Muscle layer of duodenum (tissue), 2 donors: ENCODE results near the gene ZSWIM3.

Source experiments
- H3K27ac ChIP-seq: one replicate; pipeline ENCODE4 v1.7.0; 2013; ENCODE audit warnings: mild to moderate bottlenecking, low read length
- H3K27me3 ChIP-seq: one replicate; pipeline ENCODE4 v1.7.0; 2013; ENCODE audit warnings: low read depth, mild to moderate bottlenecking, control low read depth, low read length
- H3K36me3 ChIP-seq, 2 donors: one replicate each; pipeline ENCODE4 v1.7.0; 2013; ENCODE audit warnings: low read length in 2 of 2, control low read depth in 1 of 2, mild to moderate bottlenecking in 1 of 2; ENCODE audit not compliant: insufficient read depth in 2 of 2, control insufficient read depth in 1 of 2
- H3K4me1 ChIP-seq, 2 donors: one replicate each; pipeline ENCODE4 v1.7.0; 2013; ENCODE audit warnings: low read length in 2 of 2, mild to moderate bottlenecking in 2 of 2, control low read depth in 1 of 2, moderate library complexity in 1 of 2; ENCODE audit not compliant: insufficient read depth in 2 of 2, control insufficient read depth in 1 of 2
- H3K4me3 ChIP-seq, 2 donors: one replicate each; pipeline ENCODE4 v1.7.0; 2013; ENCODE audit warnings: low read length in 2 of 2, low read depth in 1 of 2, mild to moderate bottlenecking in 1 of 2
- H3K9me3 ChIP-seq, 2 donors: one replicate each; pipeline ENCODE4 v1.7.0; 2013; ENCODE audit warnings: low read length in 2 of 2, control low read depth in 1 of 2, mild to moderate bottlenecking in 1 of 2; ENCODE audit not compliant: control insufficient read depth in 1 of 2
- donor health status: healthy.

ZSWIM3 gene

GRCh38 chr20:45907219-45907948 is 50.0 kb downstream of the ZSWIM3 start:
- Histone ChIP-seq H3K4me3 (no peak overlapping the region), H3K36me3 (peaks cover 10 to 22% of the 10 kb centered on the region in 2 donors), H3K4me1 (peaks cover 0 to 13% of the 10 kb centered on the region in 2 donors), H3K9me3 (no peaks in the 10 kb centered on the region), H3K27ac (no peak overlapping the region), H3K27me3 (no peaks in the 10 kb centered on the region)

GRCh38 chr20:45908084-45908483 is 50.7 kb downstream of the ZSWIM3 start:
- Histone ChIP-seq H3K4me3 (no peak overlapping the region), H3K36me3 (peaks cover 10 to 20% of the 10 kb centered on the region in 2 donors), H3K9me3 (no peaks in the 10 kb centered on the region), H3K27me3 (no peaks in the 10 kb centered on the region), H3K4me1 (peaks cover 0 to 17% of the 10 kb centered on the region in 2 donors), H3K27ac (no peak overlapping the region)

GRCh38 chr20:45909336-45909808 is 52.0 kb downstream of the ZSWIM3 start:
- Histone ChIP-seq H3K9me3 (no peaks in the 10 kb centered on the region), H3K27ac (no peak overlapping the region)

GRCh38 chr20:45909817-45910669 is 52.6 kb downstream of the ZSWIM3 start:
- peaks cover 0 to 17% of the 10 kb centered on the region in 2 donors for H3K4me1 ChIP-seq
- H3K27me3 ChIP-seq, result no peaks in the 10 kb centered on the region
- H3K9me3 ChIP-seq, result no peaks in the 10 kb centered on the region
- peak overlapping the region in 1 of 2 donors; percentile 84 for H3K4me3 ChIP-seq
- H3K27ac ChIP-seq, result no peak overlapping the region
- H3K36me3 ChIP-seq, result peaks cover 10 to 14% of the 10 kb centered on the region in 2 donors

More at GRCh38 chr20:45909336-45909808, 52.0 kb downstream of the ZSWIM3 start:
- Histone ChIP-seq H3K4me1 (peaks cover 0 to 17% of the 10 kb centered on the region in 2 donors), H3K27me3 (no peaks in the 10 kb centered on the region), H3K36me3 (peaks cover 10 to 20% of the 10 kb centered on the region in 2 donors), H3K4me3 (no peak overlapping the region)

- H3K27me3 ChIP-seq, result no peaks in the 10 kb centered on the region
- no peaks in the 10 kb centered on the region for H3K9me3 ChIP-seq
- H3K4me1 ChIP-seq, result peaks cover 0 to 17% of the 10 kb centered on the region in 2 donors
Observed at GRCh38 chr20:45910670-45911485, 53.5 kb downstream of the ZSWIM3 start.

GRCh38 chr20:45911486-45912343 is 54.3 kb downstream of the ZSWIM3 start, which contains the start of gene PLTP:
TSS of gene PLTP (minus strand) at chr20:45912155. CDS start at chr20:45911452, 703 bp downstream.
- Histone ChIP-seq H3K27me3 (no peaks in the 10 kb centered on the region), H3K36me3 (peaks cover 0 to 7% of the 10 kb centered on the region in 2 donors), H3K4me1 (peaks cover 0 to 17% of the 10 kb centered on the region in 2 donors), H3K4me3 (peak within 1 kb of the TSS; percentile 72 to 84), H3K27ac (peak within 1 kb of the TSS; percentile 67), H3K9me3 (no peaks in the 10 kb centered on the region)

More at GRCh38 chr20:45910670-45911485, 53.5 kb downstream of the ZSWIM3 start:
- Histone ChIP-seq H3K4me3 (peak overlapping the region; percentile 72 to 84), H3K36me3 (peaks cover 4 to 7% of the 10 kb centered on the region in 2 donors), H3K27ac (peak overlapping the region; percentile 67)

- Histone ChIP-seq H3K36me3 (peaks cover 0 to 4% of the 10 kb centered on the region in 2 donors), H3K27me3 (no peaks in the 10 kb centered on the region), H3K27ac (no peak overlapping the region), H3K4me3 (peak overlapping the region; percentile 72 to 84), H3K9me3 (no peaks in the 10 kb centered on the region), H3K4me1 (peaks cover 0 to 17% of the 10 kb centered on the region in 2 donors)
Observed at GRCh38 chr20:45912344-45912682, 54.9 kb downstream of the ZSWIM3 start.

- H3K27me3 ChIP-seq, result no peaks in the 10 kb centered on the region
- peaks cover 0 to 23% of the 10 kb centered on the region in 2 donors for H3K4me1 ChIP-seq
- no peak overlapping the region for H3K27ac ChIP-seq
Observed at GRCh38 chr20:45913116-45913515, 55.7 kb downstream of the ZSWIM3 start.

GRCh38 chr20:45917790-45918141 is 60.4 kb downstream of the ZSWIM3 start:
- Histone ChIP-seq H3K36me3 (no peaks in the 10 kb centered on the region), H3K9me3 (no peaks in the 10 kb centered on the region), H3K4me1 (peaks cover 5 to 19% of the 10 kb centered on the region in 2 donors), H3K27me3 (no peaks in the 10 kb centered on the region), H3K27ac (no peak overlapping the region), H3K4me3 (no peak overlapping the region)

More at GRCh38 chr20:45913116-45913515, 55.7 kb downstream of the ZSWIM3 start:
- no peak overlapping the region for H3K4me3 ChIP-seq
- no peaks in the 10 kb centered on the region for H3K36me3 ChIP-seq
- no peaks in the 10 kb centered on the region for H3K9me3 ChIP-seq

- Histone ChIP-seq H3K27me3 (no peaks in the 10 kb centered on the region), H3K9me3 (no peaks in the 10 kb centered on the region), H3K4me3 (no peak overlapping the region), H3K4me1 (peaks cover 5 to 19% of the 10 kb centered on the region in 2 donors), H3K27ac (peak overlapping the region; percentile 58), H3K36me3 (no peaks in the 10 kb centered on the region)
Observed at GRCh38 chr20:45918182-45918737, 60.8 kb downstream of the ZSWIM3 start.
